ENCODE data around the gene SEPSECS.

SEPSECS gene

DNA sequence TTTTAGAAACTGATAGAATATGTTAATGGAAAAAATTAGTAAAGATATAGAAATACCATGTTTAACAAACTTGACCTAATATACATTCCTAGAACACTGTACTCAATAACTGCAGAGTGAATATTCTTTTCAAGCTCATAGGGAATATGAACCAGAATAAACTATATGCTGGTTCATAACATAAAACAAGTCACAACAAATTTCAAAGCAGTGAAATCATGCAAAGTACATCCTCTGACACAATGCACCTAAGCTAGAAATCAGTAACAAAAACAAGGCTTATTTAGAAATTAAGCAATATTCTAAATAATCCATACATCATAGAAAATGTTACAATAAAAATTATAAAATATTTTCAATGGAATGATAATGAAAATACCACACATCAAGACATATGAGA, 9.2 kb upstream of the SEPSECS start:
- ATAC-seq (ENCODE audit: insufficient read depth, low read depth) (no peak), DNase-seq (no peak)
- TF ChIP-seq, protein P1, sequence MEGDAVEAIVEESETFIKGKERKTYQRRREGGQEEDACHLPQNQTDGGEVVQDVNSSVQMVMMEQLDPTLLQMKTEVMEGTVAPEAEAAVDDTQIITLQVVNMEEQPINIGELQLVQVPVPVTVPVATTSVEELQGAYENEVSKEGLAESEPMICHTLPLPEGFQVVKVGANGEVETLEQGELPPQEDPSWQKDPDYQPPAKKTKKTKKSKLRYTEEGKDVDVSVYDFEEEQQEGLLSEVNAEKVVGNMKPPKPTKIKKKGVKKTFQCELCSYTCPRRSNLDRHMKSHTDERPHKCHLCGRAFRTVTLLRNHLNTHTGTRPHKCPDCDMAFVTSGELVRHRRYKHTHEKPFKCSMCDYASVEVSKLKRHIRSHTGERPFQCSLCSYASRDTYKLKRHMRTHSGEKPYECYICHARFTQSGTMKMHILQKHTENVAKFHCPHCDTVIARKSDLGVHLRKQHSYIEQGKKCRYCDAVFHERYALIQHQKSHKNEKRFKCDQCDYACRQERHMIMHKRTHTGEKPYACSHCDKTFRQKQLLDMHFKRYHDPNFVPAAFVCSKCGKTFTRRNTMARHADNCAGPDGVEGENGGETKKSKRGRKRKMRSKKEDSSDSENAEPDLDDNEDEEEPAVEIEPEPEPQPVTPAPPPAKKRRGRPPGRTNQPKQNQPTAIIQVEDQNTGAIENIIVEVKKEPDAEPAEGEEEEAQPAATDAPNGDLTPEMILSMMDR (IDR thresholded peaks at IDR 0.05; ENCODE audit: borderline replicate concordance, extremely low read depth, low read length, poor library complexity, severe bottlenecking) = no peak
- TF ChIP-seq EZH2 (IDR thresholded peaks at IDR 0.05; ENCODE audit: borderline replicate concordance, low read depth, low read length, severe bottlenecking) = no peak

DNA sequence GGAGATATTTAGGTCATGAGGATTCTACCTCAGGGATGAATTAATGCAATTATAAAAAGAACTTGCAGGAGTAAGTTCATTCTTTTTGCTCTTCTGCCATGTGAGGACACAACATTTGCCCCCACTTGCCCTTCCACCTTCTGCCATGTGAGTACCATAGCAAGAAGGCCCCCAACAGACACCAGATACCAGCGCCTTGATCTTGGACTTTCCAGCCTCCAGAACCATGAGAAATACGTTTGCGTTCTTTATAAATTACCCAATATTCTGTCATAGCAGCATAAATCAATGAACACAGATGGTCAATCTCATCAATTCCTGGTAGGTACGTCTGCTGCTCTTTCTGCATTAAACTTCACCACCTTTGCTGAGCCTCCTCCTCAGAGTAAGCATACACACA, 5.7 kb upstream of the SEPSECS start:
- Histone ChIP-seq H3K27ac (ENCODE audit: low read length) (no peak overlapping the region), H3K4me1 (ENCODE audit: insufficient read depth, low read length) (peaks cover 19% of the 10 kb centered on the region), H4K20me1 (ENCODE audit: insufficient read depth, low read length) (no peaks in the 10 kb centered on the region), H3K36me3 (ENCODE audit: insufficient read depth, low read length) (peaks cover 25% of the 10 kb centered on the region), H3K27me3 (ENCODE audit: insufficient read depth, low read length, poor library complexity) (no peaks in the 10 kb centered on the region), H3K79me2 (ENCODE audit: insufficient read depth, low read length) (peaks cover 34% of the 10 kb centered on the region), H3K4me2 (ENCODE audit: insufficient read depth, low read length) (no peak overlapping the region), H3K9ac (ENCODE audit: low read depth, low read length) (no peak overlapping the region), H3K9me3 (ENCODE audit: insufficient read depth, low read length, severe bottlenecking) (no peaks in the 10 kb centered on the region), H3K4me3 (ENCODE audit: low read depth in 1 of 2, low read length in 2 of 2) (no peak overlapping the region), H2AFZ (ENCODE audit: low read depth, low read length) (no peak overlapping the region)
- no peak for TF ChIP-seq EZH2 (IDR thresholded peaks at IDR 0.05; ENCODE audit: borderline replicate concordance, low read depth, low read length, severe bottlenecking)
- TF ChIP-seq, protein P1 (IDR thresholded peaks at IDR 0.05; ENCODE audit: borderline replicate concordance, extremely low read depth, low read length, poor library complexity, severe bottlenecking) = no peak
- ATAC-seq (ENCODE audit: insufficient read depth, low read depth) = no peak
- DNase-seq = no peak

More for the DNA sequence above, 9.2 kb upstream of the SEPSECS start:
- Histone ChIP-seq H3K4me1 (ENCODE audit: insufficient read depth, low read length) (no peaks in the 10 kb centered on the region), H3K27me3 (ENCODE audit: insufficient read depth, low read length, poor library complexity) (no peaks in the 10 kb centered on the region), H3K36me3 (ENCODE audit: insufficient read depth, low read length) (peaks cover 15% of the 10 kb centered on the region), H2AFZ (ENCODE audit: low read depth, low read length) (no peak overlapping the region), H3K9ac (ENCODE audit: low read depth, low read length) (no peak overlapping the region), H3K4me2 (ENCODE audit: insufficient read depth, low read length) (no peak overlapping the region), H4K20me1 (ENCODE audit: insufficient read depth, low read length) (no peaks in the 10 kb centered on the region), H3K27ac (ENCODE audit: low read length) (no peak overlapping the region), H3K4me3 (ENCODE audit: low read depth in 1 of 2, low read length in 2 of 2) (no peak overlapping the region), H3K79me2 (ENCODE audit: insufficient read depth, low read length) (peaks cover 9% of the 10 kb centered on the region; the same call in 1 of the 2 replicates), H3K9me3 (ENCODE audit: insufficient read depth, low read length, severe bottlenecking) (no peaks in the 10 kb centered on the region)

DNA sequence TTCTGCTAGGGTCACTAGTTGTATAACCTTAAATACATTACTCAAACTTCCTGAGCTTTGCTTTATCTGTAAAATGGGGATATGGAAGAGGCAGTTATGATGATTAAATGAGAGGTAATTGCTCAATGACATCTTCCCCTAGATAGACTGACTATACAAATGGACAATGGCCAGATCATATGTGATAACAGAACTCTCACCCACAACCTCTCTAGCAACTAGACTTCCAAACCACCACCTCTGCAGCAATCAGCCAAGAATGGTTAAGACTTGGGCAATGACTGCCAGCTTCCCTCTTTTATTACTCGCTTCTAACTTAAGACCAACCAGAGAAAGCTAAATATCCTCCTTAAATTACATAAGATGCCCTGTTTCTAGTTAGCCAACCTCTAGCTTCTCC, 2.9 kb upstream of the SEPSECS start:
- no peak for DNase-seq

More for the DNA sequence above, 2.9 kb upstream of the SEPSECS start:
- no peak overlapping the region for H3K4me3 ChIP-seq (ENCODE audit: low read depth in 1 of 2, low read length in 2 of 2)
- H3K27ac ChIP-seq (ENCODE audit: low read length) = no peak overlapping the region
- ATAC-seq (ENCODE audit: insufficient read depth, low read depth) = no peak
- H2AFZ ChIP-seq (ENCODE audit: low read depth, low read length) = no peak overlapping the region
- H3K27me3 ChIP-seq (ENCODE audit: insufficient read depth, low read length, poor library complexity) = no peaks in the 10 kb centered on the region
- no peaks in the 10 kb centered on the region for H4K20me1 ChIP-seq (ENCODE audit: insufficient read depth, low read length)
- peaks cover 21% of the 10 kb centered on the region for H3K36me3 ChIP-seq (ENCODE audit: insufficient read depth, low read length)
- peaks cover 52% of the 10 kb centered on the region for H3K79me2 ChIP-seq (ENCODE audit: insufficient read depth, low read length)
- no peak for TF ChIP-seq EZH2 (IDR thresholded peaks at IDR 0.05; ENCODE audit: borderline replicate concordance, low read depth, low read length, severe bottlenecking)
- TF ChIP-seq, protein P1 (IDR thresholded peaks at IDR 0.05; ENCODE audit: borderline replicate concordance, extremely low read depth, low read length, poor library complexity, severe bottlenecking) = no peak
- peak overlapping the region; percentile 19; the same call in 1 of the 2 replicates for H3K4me2 ChIP-seq (ENCODE audit: insufficient read depth, low read length)
- H3K9ac ChIP-seq (ENCODE audit: low read depth, low read length) = no peak overlapping the region; the same call in 1 of the 2 replicates
- H3K4me1 ChIP-seq (ENCODE audit: insufficient read depth, low read length) = peaks cover 33% of the 10 kb centered on the region
- H3K9me3 ChIP-seq (ENCODE audit: insufficient read depth, low read length, severe bottlenecking) = no peaks in the 10 kb centered on the region

Measured in DND-41 (cell line).